Ramos (cell line): ENCODE measurements around the gene SLC35B3.
"Not testable (repeated sequence)": the region's sequence is repeated elsewhere in the genome, so short reads cannot be mapped to it uniquely, and the experiment has no call there.

Source experiments
- in situ Hi-C: fragments of 300-500 bp; cut with MboI; formaldehyde crosslinking; loops from one replicate; pipeline ENCODE4 v1.14.3; 2022; ENCODE audit warnings: low sequenced_read_pairs; ENCODE audit not compliant: unreplicated experiment

The SLC35B3 gene

GRCh38 chr6:8415913-8416312, 19.4 kb downstream of the SLC35B3 start:
- in situ Hi-C loops = no loop called here

GRCh38 chr6:8415280-8415679, 20.1 kb downstream of the SLC35B3 start:
- in situ Hi-C loops = no loop called here

- in situ Hi-C loops = no loop called here
Observed at GRCh38 chr6:8414844-8415243, 20.5 kb downstream of the SLC35B3 start.

- in situ Hi-C loops = not testable (repeated sequence)
Observed at GRCh38 chr6:8405946-8406345, 29.4 kb downstream of the SLC35B3 start.

GRCh38 chr6:8402546-8402945, 32.8 kb downstream of the SLC35B3 start:
- in situ Hi-C loops = no loop called here

- in situ Hi-C loops = no loop called here
Observed at GRCh38 chr6:8400663-8401062, 34.7 kb downstream of the SLC35B3 start.

GRCh38 chr6:8392569-8392968, 42.8 kb downstream of the SLC35B3 start:
- in situ Hi-C loops = no loop called here

- in situ Hi-C loops = no loop called here
Observed at GRCh38 chr6:8391934-8392333, 43.4 kb downstream of the SLC35B3 start.

GRCh38 chr6:8389036-8389818, 46.1 kb downstream of the SLC35B3 start:
- in situ Hi-C loops = no loop called here

GRCh38 chr6:8387942-8388437, 47.4 kb downstream of the SLC35B3 start:
- in situ Hi-C loops = no loop called here

GRCh38 chr6:8383584-8383983, 51.8 kb downstream of the SLC35B3 start:
- in situ Hi-C loops = no loop called here

GRCh38 chr6:8382434-8382833, 52.9 kb downstream of the SLC35B3 start:
- in situ Hi-C loops = no loop called here

- in situ Hi-C loops = no loop called here
Observed at GRCh38 chr6:8375916-8376315, 59.4 kb downstream of the SLC35B3 start.
